ENCODE measurements around the gene CLCN3. TPM values are rescaled to one million over a fixed set of nuclear protein-coding genes. Genes with fewer than 3 reads are reported as not detected.

Gene CLCN3
- total and polyA plus RNA-seq, 9 of the 15 experiments (the other 6 are each of a cell fraction or from before 2014, with no cell fraction given): 12.7 to 60.6 (median 38.5) TPM

GRCh38 chr4:169649545-169650226 lies 29.3 kb downstream of the CLCN3 start:
- peak overlapping the region; percentile 57 for H2AFZ ChIP-seq (ENCODE audit: low read depth, low read length)
- in situ Hi-C loops (cut with MboI) (no loop called here), intact Hi-C loops (cut with micrococcal nuclease) (no loop called here)
- peak overlapping the region; percentile 70 for H3K27ac ChIP-seq (ENCODE audit: extremely low read depth, low read depth, low read length)
- ATAC-seq (peak; percentile 86), DNase-seq (ENCODE audit: extremely low read depth in 1 of 4, low spot score in 3 of 4) (peak in 2 of 4 experiments; percentile 19 to 78), FAIRE-seq (peak; percentile 86)
- H3K9me3 ChIP-seq (replicated peaks; ENCODE audit: control insufficient read depth, insufficient read depth, low read depth, low read length): no peaks in the 10 kb centered on the region; the same call in 1 of the 2 replicates
- WGBS (ENCODE audit: insufficient coverage, low coverage, missing lambda C conversion rate): 25% methylated on average over 7 of the region's 7 CpGs
- no peaks in the 10 kb centered on the region for H4K20me1 ChIP-seq (replicated peaks; ENCODE audit: control insufficient read depth, insufficient read depth, low read length)
- H3K4me2 ChIP-seq (ENCODE audit: insufficient read depth, low read length): peak overlapping the region; percentile 21; the same call in 1 of the 2 replicates
- H3K4me1 ChIP-seq (replicated peaks in 1 of 2; ENCODE audit: control insufficient read depth in 2 of 2, insufficient read depth in 2 of 2, low read length in 2 of 2): peaks cover 4 to 20% of the 10 kb centered on the region in 2 experiments; a peak in 3 of 5 replicates
- H3K9me1 ChIP-seq (ENCODE audit: control insufficient read depth, insufficient read depth, low read length): no peaks in the 10 kb centered on the region
- BruUV-seq (replicated peaks): no TSS peak
- CTCF ChIA-PET (ENCODE audit: low intra/inter-chr PET ratio): no interaction called here
- POLR2A ChIA-PET: interaction anchor here (0.7 to 5.1 kb wide), 8 partner anchors 9 to 42 kb away, joined by 3 to 46 read pairs (median 3); no protein-coding TSS in a partner anchor
- H3K79me2 ChIP-seq (ENCODE audit: control insufficient read depth, insufficient read depth, low read length): peaks cover 54% of the 10 kb centered on the region
- H3K9ac ChIP-seq (ENCODE audit: insufficient read depth in 1 of 2, low read depth in 2 of 2, low read length in 2 of 2): peak overlapping the region in 1 of 2 experiments; percentile 57; a peak in 3 of 4 replicates
- H3K27me3 ChIP-seq (ENCODE audit: control insufficient read depth in 2 of 2, insufficient read depth in 2 of 2, low read length in 2 of 2): no peaks in the 10 kb centered on the region
- peaks cover 23% of the 10 kb centered on the region; the same call in 2 of the 3 replicates for H3K36me3 ChIP-seq (ENCODE audit: control insufficient read depth, insufficient read depth, low read length)
- no peak overlapping the region for H3K4me3 ChIP-seq
- TF ChIP-seq BRF1 (IDR thresholded peaks at IDR 0.05; ENCODE audit: borderline replicate concordance, extremely low read depth, insufficient read length) (no peak), COPS2 (conservative IDR thresholded peaks at IDR 0.05) (no peak), NBN (IDR thresholded peaks at IDR 0.05; ENCODE audit: low read depth) (peak; percentile 74), CTBP1 (IDR thresholded peaks at IDR 0.05; ENCODE audit: borderline replicate concordance) (no peak), SMARCA5 (IDR thresholded peaks at IDR 0.05) (no peak), ARID1B (IDR thresholded peaks at IDR 0.05) (peak; percentile 87), BCLAF1 (IDR thresholded peaks at IDR 0.05; ENCODE audit: borderline replicate concordance in 1 of 2, control insufficient read depth in 1 of 2, low read depth in 2 of 2, low read length in 1 of 2) (no peak), YY1 (IDR thresholded peaks at IDR 0.05; ENCODE audit: borderline replicate concordance in 1 of 3, control insufficient read depth in 1 of 3, extremely low read depth in 1 of 3, insufficient read depth in 3 of 3, insufficient read length in 1 of 3, insufficient replicate concordance in 2 of 3, low read depth in 1 of 3, low read length in 2 of 3) (peak in 1 of 3 experiments; percentile 30), CHCHD3 (CRISPR knock-in tag; IDR thresholded peaks at IDR 0.05) (no peak), BRD9 (IDR thresholded peaks at IDR 0.05; ENCODE audit: low read depth, partially characterized antibody) (peak; percentile 24), PHB2 (IDR thresholded peaks at IDR 0.05; ENCODE audit: low read depth) (no peak), ZNF77 (CRISPR knock-in tag; IDR thresholded peaks at IDR 0.05) (no peak), ASH1L (IDR thresholded peaks at IDR 0.05; ENCODE audit: borderline replicate concordance, low read depth, partially characterized antibody) (no peak), SMAD4 (CRISPR knock-in tag; conservative IDR thresholded peaks at IDR 0.05) (no peak), LEF1 (IDR thresholded peaks at IDR 0.05) (peak; percentile 38; the same call in 1 of the 2 replicates), ZFP91 (CRISPR knock-in tag; IDR thresholded peaks at IDR 0.05) (no peak), PHF20 (IDR thresholded peaks at IDR 0.05; ENCODE audit: partially characterized antibody) (no peak), ZNF253 (CRISPR knock-in tag; conservative IDR thresholded peaks at IDR 0.05) (no peak)

Measured in K562 (cell line).